LHCN-M2 (cell line): ENCODE measurements around the gene RPS6KA5. TPM values are rescaled to one million over a fixed set of nuclear protein-coding genes. Genes with fewer than 3 reads are reported as not detected.
"Not testable (repeated sequence)": the region's sequence is repeated elsewhere in the genome, so short reads cannot be mapped to it uniquely, and the experiment has no call there.

Experiments used
- DNase-seq: peaks from one replicate; pipeline ENCODE4 v3.0.0-alpha.2; 2012; ENCODE audit warnings: low read depth
- total RNA-seq: library from RNA; depleted of rRNA; stranded (reverse); fragments of >200 nt; gene quantifications from 2 replicates; pipeline ENCODE4 v1.2.3, GENCODE V29; 2014

Gene RPS6KA5
- total RNA-seq, 1 experiment from 2014 or later, result 6.1 TPM

DNA sequence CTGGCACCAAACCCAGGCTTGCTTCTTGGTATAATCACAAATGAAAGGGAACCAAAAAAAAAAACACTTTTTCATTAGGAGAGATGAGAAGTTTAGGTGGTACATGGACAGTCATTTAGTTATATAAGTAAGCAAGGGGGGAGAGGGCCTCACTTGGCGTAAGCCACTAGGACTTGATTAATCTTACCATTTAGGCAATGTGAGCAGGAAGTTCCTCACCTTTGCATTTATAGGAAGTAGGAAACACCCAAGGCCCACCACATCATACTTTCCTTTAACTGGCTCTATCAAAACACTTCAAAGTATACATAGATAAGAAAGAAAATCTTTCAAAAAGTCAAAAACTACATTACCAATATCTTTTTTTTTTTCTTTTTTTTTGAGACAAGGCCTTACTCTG lies 6.7 kb upstream of the RPS6KA5 start:
- no peak for DNase-seq

DNA sequence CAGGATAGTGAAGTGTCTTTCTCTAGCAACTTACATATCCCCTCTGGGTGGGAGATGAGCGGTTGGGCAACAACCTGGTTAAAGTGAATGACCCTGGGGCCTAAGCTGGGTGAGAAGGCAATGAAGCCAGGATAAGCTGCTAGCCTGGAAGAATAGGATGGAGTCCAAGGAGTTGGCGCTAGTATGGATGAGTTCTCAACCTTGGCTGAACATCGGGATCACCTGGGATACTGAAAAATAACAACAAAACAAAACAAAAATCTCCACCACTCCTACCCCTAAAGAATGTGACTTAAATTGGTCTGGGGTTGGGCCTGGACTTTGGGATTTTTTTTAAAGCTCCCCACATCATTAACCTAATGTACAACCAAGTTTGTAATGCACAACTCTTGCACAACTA lies 4.8 kb upstream of the RPS6KA5 start:
- no peak for DNase-seq

GRCh38 chr14:91063119-91063518 lies 2.7 kb upstream of the RPS6KA5 start:
- DNase-seq, result no peak

DNA sequence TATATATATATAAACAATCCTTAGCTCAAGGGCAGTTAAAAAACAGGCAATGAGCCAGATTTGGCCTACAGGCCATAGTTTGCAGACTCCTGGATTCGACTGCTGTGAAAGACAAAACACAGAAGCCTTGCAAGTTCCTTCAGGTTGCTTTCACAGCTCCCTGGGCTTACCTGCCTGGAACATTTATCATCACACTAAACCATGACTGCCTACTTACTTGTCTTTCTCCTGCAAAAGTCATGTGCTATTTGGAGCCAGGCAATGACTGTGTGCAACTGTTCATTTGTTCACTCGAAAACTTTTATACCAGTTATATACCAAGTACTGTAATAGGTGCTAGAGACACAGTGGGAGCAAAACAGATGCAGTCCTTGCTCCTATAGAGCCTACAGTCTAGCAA lies 2.2 kb upstream of the RPS6KA5 start:
- DNase-seq, result no peak

DNA sequence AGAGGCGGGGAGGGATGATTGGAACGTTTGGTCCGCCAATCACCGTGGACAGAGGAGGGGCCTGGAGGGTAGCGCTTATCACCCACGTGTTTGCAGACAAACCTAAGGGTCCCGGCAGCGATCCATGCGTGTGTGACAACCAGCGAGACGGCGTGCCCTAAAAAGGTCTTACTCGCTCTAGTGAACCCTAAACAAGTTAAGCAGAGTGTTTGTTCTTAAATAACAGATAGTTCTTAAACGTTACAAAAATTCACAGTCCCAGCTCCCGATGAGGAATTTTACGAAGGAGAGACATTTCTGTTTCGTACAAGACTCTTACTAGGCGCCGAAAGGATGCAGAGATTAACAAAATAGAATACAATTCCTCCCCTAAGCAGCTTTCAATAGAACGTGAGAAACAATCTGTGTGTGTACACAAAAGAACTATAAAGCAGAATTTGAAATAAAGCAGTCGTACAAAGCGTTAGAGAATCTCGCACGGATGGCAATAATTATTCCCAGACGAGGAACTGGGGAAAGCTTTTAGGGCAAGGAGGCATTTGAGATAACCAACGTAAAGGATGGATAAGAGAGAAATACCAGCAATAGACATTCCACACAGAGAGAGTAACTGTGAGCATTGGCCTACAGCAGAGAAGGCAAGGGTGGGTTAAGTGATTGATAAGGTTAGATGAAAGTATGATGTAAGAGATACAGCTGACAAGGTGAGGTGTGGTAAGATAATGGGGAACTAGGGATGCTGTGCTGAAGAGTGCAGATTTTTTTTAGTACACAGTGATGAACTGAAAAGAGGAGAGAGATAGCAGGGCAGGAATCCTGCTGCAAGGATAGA lies 831 bp upstream of the RPS6KA5 start:
- no peak for DNase-seq

GRCh38 chr14:91059576-91060350 lies 678 bp downstream of the RPS6KA5 start:
- DNase-seq, result no peak

DNA sequence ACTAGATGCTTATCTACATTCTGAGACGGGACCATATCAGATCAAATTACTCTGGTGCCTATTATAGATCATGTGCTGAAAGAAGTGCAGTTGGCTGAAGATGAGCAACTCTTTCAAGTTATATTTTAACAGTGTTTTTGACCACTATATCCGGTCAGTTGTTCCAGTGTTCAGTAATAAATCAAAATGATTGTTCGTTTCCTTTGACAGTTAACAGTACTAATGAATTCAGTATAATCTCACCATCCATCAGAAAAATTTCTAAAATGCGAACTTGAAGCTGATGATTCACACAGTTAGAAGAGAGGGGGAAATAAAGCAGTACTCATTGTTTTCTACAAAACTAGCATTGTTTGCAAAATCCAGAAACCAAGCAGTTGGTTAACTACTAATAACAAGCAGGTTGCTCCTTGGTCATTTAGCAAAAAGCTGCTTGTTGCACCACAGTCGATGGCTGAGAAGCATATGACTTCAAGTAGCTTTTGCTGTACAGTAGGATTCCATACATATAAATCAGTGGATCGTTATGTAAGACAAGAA lies 2.3 kb downstream of the RPS6KA5 start:
- peak; percentile 68 for DNase-seq

- DNase-seq, result no peak
Measured at GRCh38 chr14:91056361-91056760, 4.1 kb downstream of the RPS6KA5 start.

DNA sequence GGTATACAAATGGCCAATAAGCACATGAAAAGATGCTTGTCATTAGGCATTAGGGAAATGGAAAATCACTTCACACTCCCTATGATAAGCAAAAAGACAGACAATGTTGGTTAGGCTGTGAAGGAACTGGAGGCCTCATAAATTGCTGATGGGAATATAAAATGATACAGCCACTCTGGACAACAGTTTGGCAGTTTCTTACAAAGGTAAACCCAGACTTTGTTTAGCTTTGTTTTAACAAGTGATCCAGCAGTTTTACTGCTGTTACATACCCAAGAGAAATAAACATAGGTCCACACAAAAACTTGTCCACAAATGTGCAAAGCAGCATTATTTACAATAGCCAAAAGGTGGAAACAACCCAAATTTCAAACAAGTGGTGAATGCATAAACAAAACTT lies 5.4 kb downstream of the RPS6KA5 start:
- no peak for DNase-seq

DNA sequence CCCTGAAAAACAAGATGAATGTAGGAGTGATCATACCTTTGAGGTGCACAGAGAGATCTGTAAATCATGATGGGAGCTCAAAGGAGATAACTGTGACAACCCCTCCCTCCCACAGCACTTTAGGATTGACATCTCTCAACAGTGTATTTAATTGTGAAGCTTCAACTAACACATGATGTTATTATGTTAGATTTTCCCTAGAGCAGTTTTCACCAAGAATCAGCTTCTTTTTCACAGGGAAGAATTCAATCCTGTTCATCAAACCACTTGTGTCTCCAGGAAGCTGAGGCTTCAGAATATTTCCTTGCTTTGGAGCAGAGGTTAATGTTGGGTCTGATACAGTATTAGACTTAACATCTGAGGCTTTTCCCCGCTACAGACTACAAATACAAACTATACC lies 11.8 kb downstream of the RPS6KA5 start:
- no peak for DNase-seq

- DNase-seq, result no peak
Measured at GRCh38 chr14:91048265-91048664, 12.2 kb downstream of the RPS6KA5 start.

GRCh38 chr14:91047174-91047753 lies 13.2 kb downstream of the RPS6KA5 start:
- DNase-seq, result peak; percentile 56

DNA sequence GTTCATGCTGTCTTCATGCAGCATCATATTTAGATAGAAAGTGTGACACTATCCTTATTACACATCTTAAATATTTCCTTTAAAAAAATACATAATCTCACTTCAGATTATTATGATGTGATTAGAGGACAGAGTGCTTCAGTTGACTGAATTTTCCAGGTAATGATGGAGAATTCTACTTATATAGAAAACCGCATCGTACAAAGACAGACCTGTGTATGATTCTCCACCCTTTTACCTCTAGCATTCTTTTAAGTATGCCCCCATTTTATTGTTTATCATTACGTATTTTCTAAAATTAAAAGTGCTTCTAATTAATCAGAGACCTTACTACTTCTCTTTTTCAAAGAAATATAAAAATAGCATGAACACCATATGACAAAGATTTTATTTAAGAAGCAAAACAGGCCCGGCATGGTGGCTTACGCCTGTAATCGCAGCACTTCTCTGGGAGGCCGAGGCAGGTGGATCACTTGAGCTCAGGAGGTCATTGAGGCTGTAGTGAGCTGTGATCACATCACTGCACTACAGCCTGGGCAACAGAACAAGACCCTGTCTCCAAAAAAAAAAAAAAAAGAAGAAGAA lies 13.9 kb downstream of the RPS6KA5 start:
- DNase-seq, result no peak

- no peak for DNase-seq
Measured at GRCh38 chr14:91041450-91041849, 19.0 kb downstream of the RPS6KA5 start.

GRCh38 chr14:91040545-91040944 lies 19.9 kb downstream of the RPS6KA5 start:
- DNase-seq, result no peak

DNA sequence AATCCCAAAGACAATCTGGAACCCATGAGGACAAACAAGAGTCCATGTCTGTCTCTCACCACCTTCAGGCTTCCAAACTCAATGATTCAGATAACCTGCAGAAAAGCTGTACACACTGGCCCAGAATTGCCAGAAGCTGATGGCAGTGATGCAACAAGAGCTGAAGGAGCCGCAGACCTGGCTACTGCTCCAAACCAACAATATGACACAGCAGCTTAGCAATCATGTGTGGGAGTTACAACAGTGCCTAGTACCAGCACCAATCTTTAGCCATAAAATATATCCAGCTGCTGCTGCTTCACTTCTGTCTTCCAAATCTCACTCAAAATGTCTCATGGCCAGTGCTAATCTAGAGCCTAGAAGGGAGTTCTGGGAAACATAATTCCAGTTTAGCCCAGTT lies 22.0 kb downstream of the RPS6KA5 start:
- peak; percentile 27 for DNase-seq

DNA sequence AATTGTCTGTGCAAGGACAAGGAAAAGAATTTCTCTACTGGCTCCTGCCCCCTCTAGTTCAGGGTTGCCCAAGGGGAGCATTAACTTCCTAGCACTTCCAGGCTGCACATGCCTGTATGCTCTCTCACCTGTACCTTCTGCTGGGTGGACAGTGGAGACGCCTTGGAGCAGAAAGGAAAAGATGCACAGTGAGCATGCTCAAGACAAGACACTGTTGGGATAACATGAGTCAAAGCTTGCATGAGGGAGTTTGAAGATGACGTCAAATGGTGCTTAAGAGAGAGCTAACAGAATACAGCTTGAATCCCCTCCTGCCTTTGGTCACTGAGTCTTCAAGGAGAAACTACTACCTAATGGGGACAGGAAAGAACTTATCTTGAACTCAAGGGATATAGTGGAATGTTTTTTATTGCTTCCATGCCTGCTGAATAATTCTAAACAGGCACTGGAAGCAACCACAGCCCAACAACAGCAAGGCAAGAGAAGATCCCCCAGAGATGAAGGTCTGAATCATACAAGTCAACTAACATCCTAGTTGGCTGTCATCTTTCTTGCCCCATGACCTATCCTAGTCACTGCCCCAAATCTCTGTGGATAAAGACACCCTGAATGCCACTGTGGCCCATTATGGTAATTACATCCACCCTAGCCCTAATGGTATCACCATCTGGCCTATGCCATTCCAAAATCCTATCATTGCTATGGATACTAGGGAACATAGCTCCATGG lies 23.5 kb downstream of the RPS6KA5 start:
- DNase-seq, result no peak

- no peak for DNase-seq
Measured at GRCh38 chr14:91035855-91036254, 24.6 kb downstream of the RPS6KA5 start.

DNA sequence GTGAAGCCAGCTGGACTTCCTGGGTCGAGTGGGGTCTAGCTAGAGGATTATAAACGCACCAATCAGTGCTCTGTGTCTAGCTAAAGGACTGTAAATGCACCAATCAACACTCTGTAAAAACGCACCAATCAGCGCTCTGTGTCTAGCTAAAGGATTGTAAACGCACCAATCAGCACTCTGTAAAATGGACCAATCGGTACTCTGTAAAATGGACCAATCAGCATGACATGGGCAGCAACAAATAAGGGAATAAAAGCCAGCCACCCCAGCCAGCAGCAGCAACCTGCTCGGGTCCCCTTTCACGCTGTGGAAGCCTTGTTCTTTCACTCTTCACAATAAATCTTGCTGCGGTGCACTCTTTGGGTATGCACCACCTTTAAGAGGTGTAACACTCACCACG lies 26.1 kb downstream of the RPS6KA5 start:
- not testable (repeated sequence) for DNase-seq

DNA sequence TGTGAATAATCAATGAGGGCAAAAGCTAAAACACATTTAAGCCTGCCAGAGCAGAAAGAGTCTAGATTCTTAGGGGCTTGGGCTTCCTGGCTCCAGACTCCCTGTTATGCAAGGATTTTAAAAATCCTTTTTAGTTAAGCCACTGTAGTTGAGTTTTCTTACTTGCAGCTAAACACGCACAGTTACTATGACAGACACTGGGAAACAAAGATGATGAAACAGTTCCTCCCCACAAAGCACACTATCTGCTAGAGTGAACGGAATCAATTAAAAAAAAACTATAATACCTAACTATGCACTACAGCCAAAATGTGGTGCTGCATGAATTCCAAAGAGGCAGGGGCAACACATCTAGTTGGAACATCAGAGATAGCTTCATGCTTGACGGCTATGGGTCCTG lies 28.2 kb downstream of the RPS6KA5 start:
- DNase-seq, result no peak

DNA sequence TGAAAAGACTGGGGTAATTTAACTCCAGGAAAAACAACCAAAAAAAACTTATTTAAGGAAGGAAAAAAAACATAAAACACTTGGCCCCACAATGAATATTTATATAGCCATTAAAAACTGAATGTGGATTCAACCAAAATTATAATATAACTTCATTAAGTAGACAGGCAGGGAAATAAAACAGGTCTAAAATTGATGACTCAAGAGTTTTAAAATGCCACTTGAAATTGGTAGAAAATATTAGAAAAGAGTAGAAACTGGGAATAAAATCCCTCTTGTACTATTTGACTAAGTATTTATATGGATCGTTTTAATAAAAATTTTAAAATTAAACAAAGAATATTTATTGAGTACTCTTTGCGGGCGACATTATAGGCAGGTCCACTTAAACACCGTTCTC lies 28.8 kb downstream of the RPS6KA5 start:
- DNase-seq, result no peak
